ENCODE data around the gene CCDC47. TPM values are rescaled to one million over a fixed set of nuclear protein-coding genes. Genes with fewer than 3 reads are reported as not detected.
A peak's percentile ranks its signal among the peaks of the same experiment; 100 is the strongest.

The CCDC47 gene
- polyA plus RNA-seq, 3 donors, result 15.2 to 56.4 (median 43.0) TPM

- Mint-ChIP-seq H3K4me1 (peaks cover 64% of the 10 kb centered on the region), H3K27me3 (ENCODE audit: low read depth in 3 of 3) (peaks cover 0 to 3% (median 0%) of the 10 kb centered on the region in 3 donors), H3K27ac (peak within 1 kb of the TSS; percentile 97 to 99 (median 98)), H3K4me3 (peak within 1 kb of the TSS; percentile 95 to 97), H3K36me3 (peaks cover 43 to 54% of the 10 kb centered on the region in 2 donors), H3K9me3 (peaks cover 0 to 2% (median 0%) of the 10 kb centered on the region in 7 donors)
- Histone ChIP-seq H3K27ac (ENCODE audit: low read depth in 1 of 2, low read length in 2 of 2) (peak within 1 kb of the TSS; percentile 88 to 95), H3K4me3 (replicated peaks in 1 of 3; ENCODE audit: low read depth in 2 of 3, low read length in 3 of 3) (peak within 1 kb of the TSS; percentile 74 to 100 (median 92)), H2AFZ (ENCODE audit: insufficient read depth, low read depth, low read length, poor library complexity, severe bottlenecking) (peak within 1 kb of the TSS; percentile 70), H4K20me1 (ENCODE audit: insufficient read depth, low read length) (peaks cover 75% of the 10 kb centered on the region), H3K79me2 (ENCODE audit: insufficient read depth, low read length) (peaks cover 58% of the 10 kb centered on the region), H3K4me2 (replicated peaks; ENCODE audit: extremely low read depth, low read length, poor library complexity, severe bottlenecking) (peak within 1 kb of the TSS; percentile 100), H3K9ac (ENCODE audit: insufficient read depth, low read length, poor library complexity, severe bottlenecking) (peak within 1 kb of the TSS; percentile 91), H3K9me3 (replicated peaks in 1 of 2; ENCODE audit: control insufficient read depth in 1 of 2, insufficient read depth in 1 of 2, low read length in 2 of 2) (no peaks in the 10 kb centered on the region), H3K4me1 (ENCODE audit: control insufficient read depth in 1 of 2, insufficient read depth in 2 of 2, low read length in 2 of 2) (peaks cover 66 to 76% of the 10 kb centered on the region in 2 donors), H3K27me3 (ENCODE audit: control insufficient read depth in 2 of 2, insufficient read depth in 2 of 2, low read length in 2 of 2) (no peaks in the 10 kb centered on the region), H3K36me3 (replicated peaks in 1 of 2; ENCODE audit: control insufficient read depth in 1 of 2, insufficient read depth in 2 of 2, low read length in 2 of 2) (peaks cover 41 to 52% of the 10 kb centered on the region in 2 donors)
- whole genome bisulfite sequencing (ENCODE audit: insufficient coverage), result under 1% methylated on average over 132 of the region's 133 CpGs
- TF ChIP-seq CTCF (IDR thresholded peaks at IDR 0.05), result no peak
- intact Hi-C loops (cut with micrococcal nuclease), result loop anchor here (5.0 to 10.0 kb wide), 8 partner anchors 42 to 145 kb away; partner anchors contain the start of genes CCDC47 (in 2 of the 2), DDX42 (in 2 of the 2), SMARCD2 (in 2 of the 2) and DCAF7 (in 1 of the 2)
- peak in 2 of 3 donors; percentile 40 to 45 for DNase-seq
These were observed 73.5 kb downstream of the CCDC47 start, which contains the start of gene LIMD2 for GRCh38 chr17:63699638-63700527. Gene LIMD2 (minus strand): TSS chr17:63700125. CDS start chr17:63699298, 827 bp downstream.
